Measurements from ENCODE around the gene SMIM32.

GRCh38 chr5:136242136-136242535 lies 49.2 kb upstream of the SMIM32 start:
- TF ChIP-seq CTCF (IDR thresholded peaks at IDR 0.05) (no peak), POLR2A (IDR thresholded peaks at IDR 0.05; ENCODE audit: low read depth) (no peak), POLR2AphosphoS5 (IDR thresholded peaks at IDR 0.05) (no peak), EP300 (IDR thresholded peaks at IDR 0.05) (no peak)
